ENCODE results near the gene RING1. TPM values are rescaled to one million over a fixed set of nuclear protein-coding genes. Genes with fewer than 3 reads are reported as not detected.
A peak's percentile ranks its signal among the peaks of the same experiment; 100 is the strongest.

Gene RING1
- total RNA-seq, 1 donor from 2014 or later: 24.5 TPM

GRCh38 chr6:33191383-33192104 lies 16.8 kb upstream of the RING1 start:
- DNase-seq (ENCODE audit: low spot score in 2 of 2) (no peak), FAIRE-seq (no peak)

DNA sequence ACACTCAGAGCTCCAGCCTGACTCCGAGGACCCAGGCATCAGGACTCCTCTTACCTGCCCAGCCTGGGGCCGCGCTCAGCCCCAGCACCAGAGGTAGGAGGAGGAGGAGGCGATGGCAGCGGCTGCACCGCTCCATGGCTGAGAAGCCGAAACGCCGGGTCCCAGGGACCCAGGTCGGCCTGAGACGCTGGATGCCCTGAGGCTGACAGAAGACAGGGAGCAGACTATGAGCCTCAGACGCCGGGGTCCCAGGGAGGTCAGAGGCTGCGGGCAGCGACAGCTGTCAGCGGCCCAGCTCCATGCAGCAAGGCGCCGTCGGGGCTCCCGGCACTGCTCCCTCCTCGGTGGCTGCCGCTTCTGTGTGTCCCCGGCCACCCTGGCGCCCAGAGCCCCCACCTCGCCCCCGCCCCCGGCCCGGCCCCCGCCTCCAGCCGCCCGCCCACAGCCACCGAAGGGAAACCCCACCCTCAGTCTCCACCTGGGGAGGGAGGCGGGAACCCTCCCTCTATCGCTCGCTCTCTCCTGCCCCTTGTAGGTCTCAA lies 16.1 kb upstream of the RING1 start, which contains the start of gene COL11A2:
COL11A2 (minus strand) TSS at position 363 of the 542 bp plus-strand sequence; CDS start at position 136, 227 bp downstream.
- no peak for FAIRE-seq
- DNase-seq (ENCODE audit: low spot score in 2 of 2): no peak

DNA sequence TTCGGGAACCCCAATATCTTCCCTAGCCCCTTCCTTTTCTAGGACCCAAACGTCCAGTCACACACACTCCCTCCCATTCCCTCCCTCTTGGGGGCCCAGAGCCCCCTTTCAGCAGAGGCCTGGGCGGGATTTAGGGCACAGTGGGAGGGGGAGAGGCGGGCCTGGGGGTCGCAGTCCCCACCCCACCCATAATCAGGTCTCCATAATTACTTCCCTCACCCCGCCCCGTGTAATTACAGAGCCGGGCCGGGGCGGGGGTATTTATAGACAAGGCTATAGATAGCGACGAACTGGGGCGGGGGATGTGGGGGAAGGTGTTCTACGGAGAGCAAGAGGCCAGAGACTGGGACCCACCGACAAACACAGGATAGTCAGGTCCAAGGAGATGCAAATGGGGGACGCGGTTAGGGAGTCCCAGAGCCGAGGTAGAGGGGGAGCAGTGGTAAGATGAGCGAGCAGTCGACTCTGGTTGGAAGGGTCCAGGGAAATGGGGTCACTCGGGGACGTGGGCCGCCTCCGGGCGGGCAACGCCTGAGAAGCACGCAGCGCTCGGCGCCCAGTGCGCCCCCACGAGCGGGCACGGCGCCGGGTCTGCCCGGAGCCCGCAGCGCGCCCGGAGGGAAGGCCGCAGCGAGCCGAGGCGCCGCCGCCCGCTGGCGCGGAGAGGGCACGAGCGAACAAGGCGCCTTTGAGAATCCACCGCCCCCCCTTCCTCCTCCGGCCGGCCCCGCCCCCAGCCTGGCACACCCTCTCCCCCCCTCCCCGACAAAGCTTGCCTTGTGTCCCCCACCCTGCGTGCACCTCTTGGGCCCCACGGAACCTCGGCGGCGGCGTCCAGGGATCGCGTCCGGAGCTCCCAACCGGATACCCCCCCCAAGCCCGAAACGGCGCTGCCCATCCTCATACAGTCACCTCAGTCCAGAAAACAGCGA lies 15.4 kb upstream of the RING1 start:
- FAIRE-seq (no peak), DNase-seq (ENCODE audit: low spot score in 2 of 2) (peak; percentile 87 to 91)

DNA sequence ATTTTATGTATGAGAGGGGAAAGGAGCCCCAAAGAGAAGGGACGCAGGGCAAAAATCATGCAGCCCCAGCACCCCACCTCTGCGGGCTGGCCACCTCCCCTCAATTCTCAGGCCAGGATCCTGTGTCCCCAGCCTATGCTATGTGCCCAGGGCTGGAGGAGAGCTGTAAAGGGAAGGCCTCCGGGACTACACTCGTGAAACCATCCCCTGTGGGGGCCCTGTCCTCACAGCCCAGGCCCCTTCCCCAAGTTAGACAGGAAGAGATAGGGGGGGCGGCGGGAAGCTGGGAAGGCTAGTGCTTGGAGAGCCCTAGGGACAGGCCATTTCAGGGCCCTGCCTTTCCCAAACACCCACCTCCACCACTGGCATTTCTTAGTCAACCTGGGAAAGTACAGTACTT lies 14.7 kb upstream of the RING1 start:
- DNase-seq (ENCODE audit: low spot score in 2 of 2): no peak
- no peak for FAIRE-seq

DNA sequence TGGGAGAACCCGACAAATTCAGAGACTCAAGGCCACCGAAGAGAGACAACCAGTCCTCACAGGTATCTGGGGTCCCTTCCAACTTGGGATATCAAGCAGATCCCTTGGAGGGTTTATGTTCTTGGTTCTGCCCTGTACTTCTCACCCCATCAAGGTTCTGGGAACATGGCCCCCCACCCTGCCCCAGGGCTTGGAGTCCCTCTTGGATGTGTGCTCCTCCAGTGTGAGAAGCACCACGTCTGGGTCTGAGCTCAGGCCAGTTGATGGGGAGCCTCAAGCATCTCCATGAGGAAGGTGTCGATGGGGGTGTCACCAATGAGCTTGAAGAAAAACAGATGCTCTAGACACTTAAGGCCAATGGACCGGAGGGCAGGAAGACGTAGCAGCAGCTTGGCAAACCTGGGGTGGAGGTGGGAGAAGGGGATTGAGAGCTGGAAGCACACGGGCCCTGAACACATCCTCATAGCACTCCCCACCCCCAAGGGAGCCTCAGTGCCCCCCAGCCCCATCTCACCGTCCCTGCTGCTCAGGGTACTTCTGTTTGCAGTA lies 13.8 kb upstream of the RING1 start:
- no peak for FAIRE-seq

GRCh38 chr6:33195304-33196165 lies 12.8 kb upstream of the RING1 start:
- DNase-seq (ENCODE audit: low spot score in 2 of 2) (no peak), FAIRE-seq (no peak)

More for the DNA sequence above, 13.8 kb upstream of the RING1 start:
- no peak for DNase-seq (ENCODE audit: low spot score in 2 of 2)

GRCh38 chr6:33197431-33198048 lies 10.8 kb upstream of the RING1 start:
- FAIRE-seq (no peak), DNase-seq (ENCODE audit: low spot score in 2 of 2) (peak; percentile 68 to 73)

- no peak for DNase-seq (ENCODE audit: low spot score in 2 of 2)
- FAIRE-seq: no peak
Observed at GRCh38 chr6:33198159-33198852, 10.0 kb upstream of the RING1 start.

GRCh38 chr6:33198853-33199436 lies 9.4 kb upstream of the RING1 start:
- DNase-seq (ENCODE audit: low spot score in 2 of 2) (no peak), FAIRE-seq (no peak)

- DNase-seq (ENCODE audit: low spot score in 2 of 2): peak in 1 of 2 donors; percentile 73
- FAIRE-seq: no peak
Observed at GRCh38 chr6:33199687-33200218, 8.5 kb upstream of the RING1 start.

GRCh38 chr6:33200219-33201146 lies 7.8 kb upstream of the RING1 start, which contains the start of the genes RXRB and SLC39A7:
RXRB (minus strand) TSS chr6:33200665; CDS start chr6:33200476, 189 bp downstream.
SLC39A7 (plus strand) TSS chr6:33200867; CDS start chr6:33201246, 379 bp downstream.
- DNase-seq (ENCODE audit: low spot score in 2 of 2) (peak; percentile 94 to 95), FAIRE-seq (no peak)

- no peak for FAIRE-seq
Observed at GRCh38 chr6:33201147-33201545, 7.2 kb upstream of the RING1 start.

GRCh38 chr6:33201935-33202334 lies 6.4 kb upstream of the RING1 start:
- FAIRE-seq (no peak), DNase-seq (ENCODE audit: low spot score in 2 of 2) (no peak)

More at GRCh38 chr6:33201147-33201545, 7.2 kb upstream of the RING1 start:
- DNase-seq (ENCODE audit: low spot score in 2 of 2): no peak

DNA sequence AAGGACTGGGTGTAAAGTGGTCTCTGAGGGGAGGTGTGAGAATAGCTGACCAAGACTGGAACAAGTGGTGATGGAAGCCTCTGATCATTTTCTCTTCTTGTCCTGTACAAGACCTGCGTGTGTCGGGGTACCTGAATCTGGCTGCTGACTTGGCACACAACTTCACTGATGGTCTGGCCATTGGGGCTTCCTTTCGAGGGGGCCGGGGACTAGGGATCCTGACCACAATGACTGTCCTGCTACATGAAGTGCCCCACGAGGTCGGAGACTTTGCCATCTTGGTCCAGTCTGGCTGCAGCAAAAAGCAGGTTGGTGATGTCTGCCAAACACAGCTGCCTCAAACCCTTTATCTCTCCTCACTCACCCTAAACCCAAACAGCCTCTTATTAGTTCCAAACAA lies 5.5 kb upstream of the RING1 start:
- no peak for FAIRE-seq
- no peak for DNase-seq (ENCODE audit: low spot score in 2 of 2)

DNA sequence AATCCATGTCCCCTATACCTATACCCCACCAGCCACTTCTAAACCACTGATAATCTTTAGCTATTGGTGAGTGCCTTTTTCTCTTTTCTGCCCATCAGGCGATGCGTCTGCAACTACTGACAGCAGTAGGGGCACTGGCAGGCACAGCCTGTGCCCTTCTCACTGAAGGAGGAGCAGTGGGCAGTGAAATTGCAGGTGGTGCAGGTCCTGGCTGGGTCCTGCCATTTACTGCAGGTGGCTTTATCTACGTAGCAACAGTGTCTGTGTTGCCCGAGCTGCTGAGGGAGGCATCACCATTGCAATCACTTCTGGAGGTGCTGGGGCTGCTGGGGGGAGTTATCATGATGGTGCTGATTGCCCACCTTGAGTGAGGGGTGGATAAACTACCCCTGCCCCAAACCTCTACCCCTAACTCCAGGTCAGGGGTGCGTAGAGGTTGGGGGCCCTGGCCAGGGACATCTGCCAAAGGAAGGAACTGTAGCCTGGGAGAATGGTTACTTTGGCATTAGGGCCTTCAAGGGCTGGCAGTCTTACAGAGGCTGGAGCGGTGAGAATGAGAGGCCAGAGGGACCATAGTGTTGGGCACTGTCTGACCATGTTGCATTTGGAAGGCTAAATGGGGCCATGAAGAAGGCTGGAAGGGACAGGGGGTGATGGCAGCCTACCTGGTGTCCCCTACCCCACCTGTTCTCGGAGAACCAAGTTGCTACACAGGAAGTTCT lies 4.7 kb upstream of the RING1 start:
- DNase-seq (ENCODE audit: low spot score in 2 of 2): no peak
- no peak for FAIRE-seq

- no peak for FAIRE-seq
- no peak for DNase-seq (ENCODE audit: low spot score in 2 of 2)
Observed at GRCh38 chr6:33204165-33204414, 4.2 kb upstream of the RING1 start.

All from frontal cortex (tissue), 4 donors.